Measurements from ENCODE around the gene CDR2. TPM values are rescaled to one million over a fixed set of nuclear protein-coding genes. Genes with fewer than 3 reads are reported as not detected.

CDR2 gene
- total and polyA plus RNA-seq, 9 of the 15 experiments (the other 6 are each of a cell fraction or from before 2014, with no cell fraction given), result 4.6 to 30.3 (median 19.9) TPM

DNA sequence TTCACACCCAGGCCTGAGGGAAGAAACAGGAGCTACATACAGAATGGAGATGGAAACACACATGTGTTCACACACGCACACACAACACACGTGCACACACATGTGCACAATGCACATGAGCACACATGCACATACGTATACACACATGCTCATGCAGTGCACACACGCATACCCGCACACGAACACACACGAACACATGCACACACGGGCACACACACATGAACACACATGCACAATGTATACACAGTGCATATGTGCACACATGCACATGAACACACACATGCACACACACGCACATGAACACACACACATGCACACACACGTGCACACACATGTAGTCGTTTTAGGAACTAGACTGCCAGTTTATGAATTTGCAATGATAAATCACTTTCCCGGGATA, 49.3 kb upstream of the CDR2 start (continued):
- TF ChIP-seq LEF1 (IDR thresholded peaks at IDR 0.05), result no peak
- TF ChIP-seq WHSC1 (IDR thresholded peaks at IDR 0.05; ENCODE audit: low read length), result no peak
- TF ChIP-seq NFXL1 (CRISPR knock-in tag; IDR thresholded peaks at IDR 0.05), result no peak
- TF ChIP-seq HINFP (tag; conservative IDR thresholded peaks at IDR 0.05; ENCODE audit: low read depth), result no peak
- no peak for TF ChIP-seq CREB3 (tag; conservative IDR thresholded peaks at IDR 0.05; ENCODE audit: low read depth)
- TF ChIP-seq, protein P1, sequence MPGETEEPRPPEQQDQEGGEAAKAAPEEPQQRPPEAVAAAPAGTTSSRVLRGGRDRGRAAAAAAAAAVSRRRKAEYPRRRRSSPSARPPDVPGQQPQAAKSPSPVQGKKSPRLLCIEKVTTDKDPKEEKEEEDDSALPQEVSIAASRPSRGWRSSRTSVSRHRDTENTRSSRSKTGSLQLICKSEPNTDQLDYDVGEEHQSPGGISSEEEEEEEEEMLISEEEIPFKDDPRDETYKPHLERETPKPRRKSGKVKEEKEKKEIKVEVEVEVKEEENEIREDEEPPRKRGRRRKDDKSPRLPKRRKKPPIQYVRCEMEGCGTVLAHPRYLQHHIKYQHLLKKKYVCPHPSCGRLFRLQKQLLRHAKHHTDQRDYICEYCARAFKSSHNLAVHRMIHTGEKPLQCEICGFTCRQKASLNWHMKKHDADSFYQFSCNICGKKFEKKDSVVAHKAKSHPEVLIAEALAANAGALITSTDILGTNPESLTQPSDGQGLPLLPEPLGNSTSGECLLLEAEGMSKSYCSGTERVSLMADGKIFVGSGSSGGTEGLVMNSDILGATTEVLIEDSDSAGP (CRISPR knock-in tag; IDR thresholded peaks at IDR 0.05), result no peak
- TF ChIP-seq TSC22D4 (tag; IDR thresholded peaks at IDR 0.05), result no peak
- 0 out of 2 replicates have a peak, but pooled peaks have one; percentile 34 for TF ChIP-seq NFRKB (IDR thresholded peaks at IDR 0.05; ENCODE audit: low read depth)
- no peak for TF ChIP-seq SNAPC5 (CRISPR knock-in tag; IDR thresholded peaks at IDR 0.05)
- TF ChIP-seq MED1 (CRISPR knock-in tag; IDR thresholded peaks at IDR 0.05; ENCODE audit: borderline replicate concordance), result no peak
- TF ChIP-seq SMC3 (conservative IDR thresholded peaks at IDR 0.05; ENCODE audit: insufficient read depth, low read depth, low read length), result no peak
- no peak for TF ChIP-seq CC2D1A (IDR thresholded peaks at IDR 0.05)
- peak in 1 of 2 experiments; percentile 69; a peak in 1 of 4 replicates for TF ChIP-seq KDM1A (IDR thresholded peaks at IDR 0.05)
- no peak for TF ChIP-seq ZNF239 (CRISPR knock-in tag; IDR thresholded peaks at IDR 0.05)
